SK-N-SH (cell line): ENCODE data around the gene CACNA2D3. TPM values are rescaled to one million over a fixed set of nuclear protein-coding genes. Genes with fewer than 3 reads are reported as not detected.

Source experiments
- CTCF ChIA-PET: fragments of 300-600, 350-600 bp; formaldehyde crosslinking; extraction: SDS; loops from one replicate; lab custom pipeline; 2021; lab: Yijun Ruan, JAX
- POLR2A ChIA-PET: fragments of 350-600 bp; sonication (Branson Sonifier 250); formaldehyde crosslinking; extraction: SDS; loops from one replicate; lab custom pipeline; 2020; ENCODE audit warnings: antibody characterized with exemption, inconsistent platforms; lab: Yijun Ruan, JAX
- DNase-seq: peaks from one replicate; pipeline ENCODE4 v3.0.0; 2012
- H2AFZ ChIP-seq: fragments of 200-600 bp; sonication (generic); 2 replicates; pipeline ENCODE4 v1.8.1; 2016; ENCODE audit warnings: antibody characterized with exemption, mild to moderate bottlenecking, low read depth
- H3F3A ChIP-seq: fragments of 200-600 bp; sonication (generic); replicated peaks from 2 replicates; pipeline ENCODE3; 2016; ENCODE audit warnings: antibody characterized with exemption, mild to moderate bottlenecking; ENCODE audit not compliant: insufficient read depth
- H3K27ac ChIP-seq, 2 experiments: fragments of 200-500 bp in 1 of 2; fragments of 200-600 bp in 1 of 2; sonication (Bioruptor generic) in 1 of 2; sonication (generic), shearing (Covaris generic) in 1 of 2; 2 replicates each; pipeline versions ENCODE4 v1.5.1 to v1.6.1; 2014 to 2016; ENCODE audit warnings: low read depth in 2 of 2, inconsistent platforms in 1 of 2, low read length in 1 of 2, mild to moderate bottlenecking in 1 of 2, mixed read lengths in 1 of 2
- H3K27me3 ChIP-seq: fragments of 200-600 bp; sonication (generic), shearing (Covaris generic); 2 replicates; pipeline ENCODE4 v1.6.1; 2016; ENCODE audit warnings: mixed run types; ENCODE audit not compliant: insufficient read depth
- H3K36me3 ChIP-seq, 2 experiments: fragments of 200-500 bp in 1 of 2; fragments of 200-600 bp in 1 of 2; sonication (Bioruptor generic) in 1 of 2; sonication (generic) in 1 of 2; replicated peaks in 1 of 2; 2 replicates each; pipeline versions ENCODE3 to v1.5.1; 2014 to 2016; ENCODE audit warnings: low read length in 1 of 2, mild to moderate bottlenecking in 1 of 2; ENCODE audit not compliant: insufficient read depth in 2 of 2, control insufficient read depth in 1 of 2
- H3K4me1 ChIP-seq, 2 experiments: fragments of 200-500 bp in 1 of 2; fragments of 200-600 bp in 1 of 2; sonication (Bioruptor generic) in 1 of 2; sonication (generic), shearing (Covaris generic) in 1 of 2; 2 replicates each; pipeline versions ENCODE4 v1.5.1 to v1.6.1; 2014 to 2016; ENCODE audit warnings: low read depth in 1 of 2, low read length in 1 of 2, mixed run types in 1 of 2; ENCODE audit not compliant: insufficient read depth in 2 of 2, control insufficient read depth in 1 of 2
- H3K4me2 ChIP-seq: fragments of 200-600 bp; sonication (generic), shearing (Covaris generic); 2 replicates; pipeline ENCODE4 v1.6.1; 2017; ENCODE audit warnings: mixed run types
- H3K4me3 ChIP-seq, 2 experiments: fragments of 200-500 bp in 1 of 2; fragments of 200-600 bp in 1 of 2; sonication (Bioruptor generic) in 1 of 2; sonication (generic), shearing (Covaris generic) in 1 of 2; 2 replicates each; pipeline versions ENCODE4 v1.5.1 to v1.8.1; 2014 to 2016; ENCODE audit warnings: low read depth in 2 of 2, inconsistent platforms in 1 of 2, low read length in 1 of 2, mild to moderate bottlenecking in 1 of 2, mixed read lengths in 1 of 2, moderate library complexity in 1 of 2
- H3K79me2 ChIP-seq: fragments of 200-600 bp; sonication (generic); 2 replicates; pipeline ENCODE4 v1.8.1; 2017; ENCODE audit warnings: mild to moderate bottlenecking; ENCODE audit not compliant: insufficient read depth
- H3K9ac ChIP-seq: fragments of 200-600 bp; sonication (generic); 2 replicates; pipeline ENCODE4 v1.6.1; 2017; ENCODE audit warnings: mixed run types
- H3K9me2 ChIP-seq: fragments of 200-600 bp; sonication (generic); 2 replicates; pipeline ENCODE4 v1.6.1; 2017; ENCODE audit warnings: mixed run types
- H3K9me3 ChIP-seq: fragments of 200-600 bp; sonication (generic); 2 replicates; pipeline ENCODE4 v1.6.1; 2017; ENCODE audit warnings: mixed run types, mild to moderate bottlenecking, moderate library complexity
- H4K20me1 ChIP-seq: fragments of 200-600 bp; sonication (generic); 2 replicates; pipeline ENCODE4 v1.6.1; 2017; ENCODE audit warnings: mild to moderate bottlenecking, mixed run types; ENCODE audit not compliant: insufficient read depth
- CHD2 ChIP-seq: fragments of 150-350 bp; IDR thresholded peaks from 2 replicates; pipeline ENCODE4 v1.6.1; 2018; ENCODE audit warnings: low read length; ENCODE audit not compliant: partially characterized antibody
- ELF1 ChIP-seq: IDR thresholded peaks from 2 replicates; pipeline ENCODE4 v1.4.0; 2012
- EP300 ChIP-seq, 2 experiments: IDR thresholded peaks; 2 replicates each; pipeline versions ENCODE4 v1.4.0 to v1.6.1; 2012; ENCODE audit warnings: borderline replicate concordance in 1 of 2, low read depth in 1 of 2, low read length in 1 of 2
- FOSL2 ChIP-seq: IDR thresholded peaks from 2 replicates; pipeline ENCODE4 v1.4.0; 2012; ENCODE audit warnings: low read depth, mild to moderate bottlenecking, moderate library complexity, borderline replicate concordance
- FOXJ3 ChIP-seq: sonication (generic); formaldehyde crosslinking; IDR thresholded peaks from 2 replicates; pipeline ENCODE4 v1.5.1; 2020; ENCODE audit warnings: mild to moderate bottlenecking, missing genetic modification reagents
- FOXM1 ChIP-seq: IDR thresholded peaks from 2 replicates; pipeline ENCODE4 v1.4.0; 2012; ENCODE audit warnings: low read depth, mild to moderate bottlenecking
- GABPA ChIP-seq: IDR thresholded peaks from 2 replicates; pipeline ENCODE4 v1.4.0; 2012; ENCODE audit warnings: low read depth, mild to moderate bottlenecking
- MEF2A ChIP-seq: IDR thresholded peaks from 2 replicates; pipeline ENCODE4 v1.4.0; 2012; ENCODE audit warnings: low read depth, borderline replicate concordance
- MXI1 ChIP-seq: IDR thresholded peaks from 2 replicates; pipeline ENCODE4 v1.6.1; 2012; ENCODE audit warnings: mild to moderate bottlenecking, low read depth, low read length, improper control_type of control experiment
- NFIC ChIP-seq: IDR thresholded peaks from 2 replicates; pipeline ENCODE4 v1.4.0; 2012; ENCODE audit warnings: borderline replicate concordance
- NRF1 ChIP-seq: IDR thresholded peaks from 2 replicates; pipeline ENCODE4 v1.6.1; 2012; ENCODE audit warnings: low read depth, mild to moderate bottlenecking, low read length
- POLR2AphosphoS5 ChIP-seq: IDR thresholded peaks from 2 replicates; pipeline ENCODE4 v1.6.1; 2012; ENCODE audit warnings: low read depth, low read length
- RAD21 ChIP-seq: IDR thresholded peaks from 2 replicates; pipeline ENCODE4 v1.6.1; 2012; ENCODE audit warnings: mild to moderate bottlenecking, low read length
- RCOR1 ChIP-seq: fragments of 150-350 bp; IDR thresholded peaks from 2 replicates; pipeline ENCODE4 v1.6.1; 2017; ENCODE audit warnings: antibody characterized with exemption, low read length
- REST ChIP-seq: IDR thresholded peaks from 2 replicates; pipeline ENCODE4 v1.6.1; 2012; ENCODE audit warnings: mild to moderate bottlenecking, low read depth, low read length, moderate library complexity
- SIN3A ChIP-seq: IDR thresholded peaks from 2 replicates; pipeline ENCODE4 v1.6.1; 2012; ENCODE audit warnings: low read depth, mild to moderate bottlenecking, low read length, moderate library complexity, borderline replicate concordance
- SMC3 ChIP-seq: IDR thresholded peaks from 2 replicates; pipeline ENCODE4 v1.6.1; 2012; ENCODE audit warnings: low read depth, low read length, improper control_type of control experiment
- YY1 ChIP-seq: IDR thresholded peaks from 2 replicates; pipeline ENCODE4 v1.4.0; 2012; ENCODE audit warnings: low read depth, mild to moderate bottlenecking
- WGBS: methylation state at CpG from one replicate; pipeline ENCODE4 v1.1.6; 2017; ENCODE audit warnings: low lambda C conversion rate; 5-methylcytosine and 5-hydroxymethylcytosine counted together
- polyA plus RNA-seq, 3 experiments: library from polyadenylated mRNA; depleted of rRNA; stranded (reverse); fragments of >200 nt; gene quantifications; 2 replicates each; pipeline ENCODE4 v1.2.3, GENCODE V29; 2012
- TF ChIP-seq, protein P1 (sequence below): IDR thresholded peaks from 2 replicates; pipeline ENCODE4 v1.4.0; 2012; ENCODE audit warnings: low read depth, borderline replicate concordance
- TF ChIP-seq, protein P2 (sequence below): IDR thresholded peaks from 2 replicates; pipeline ENCODE4; 2012
- TF ChIP-seq, protein P3 (sequence below): fragments of 200-600 bp; sonication (generic); IDR thresholded peaks from 2 replicates; pipeline ENCODE4 v1.6.1; 2017; ENCODE audit warnings: antibody characterized with exemption, mild to moderate bottlenecking, moderate library complexity

CACNA2D3 gene
- polyA plus RNA-seq, 1 of the 3 experiments (the other 2 are of a cell fraction) = 0.15 TPM

- no peak for TF ChIP-seq RAD21
- no peak for TF ChIP-seq NFIC
- no peak for TF ChIP-seq GABPA
- no peak for TF ChIP-seq ELF1
Measured at GRCh38 chr3:54963641-54964040, 841.3 kb downstream of the CACNA2D3 start (continued).

- H3K4me1 ChIP-seq = peaks cover 0 to 25% of the 10 kb centered on the region in 2 experiments; a peak in 3 of 4 replicates
- CTCF ChIA-PET = no interaction called here
- 87% methylated on average over 3 of the region's 3 CpGs for WGBS
Measured at GRCh38 chr3:54964081-54964480, 841.7 kb downstream of the CACNA2D3 start.

GRCh38 chr3:54965746-54966145 lies 843.4 kb downstream of the CACNA2D3 start:
- ChIA-PET CTCF (no interaction called here), POLR2A (no interaction called here)
- Histone ChIP-seq H3K4me2 (peak overlapping the region; percentile 42; the same call in 1 of the 2 replicates), H3K27ac (peak overlapping the region in 1 of 2 experiments; percentile 43; a peak in 2 of 4 replicates), H3K79me2 (no peaks in the 10 kb centered on the region), H3F3A (peaks cover 27% of the 10 kb centered on the region), H3K9ac (no peak overlapping the region), H4K20me1 (no peaks in the 10 kb centered on the region), H3K36me3 (no peaks in the 10 kb centered on the region), H3K4me3 (no peak overlapping the region), H3K27me3 (no peaks in the 10 kb centered on the region), H3K4me1 (peaks cover 0 to 28% of the 10 kb centered on the region in 2 experiments; a peak in 3 of 4 replicates), H3K9me2 (no peaks in the 10 kb centered on the region), H2AFZ (no peak overlapping the region), H3K9me3 (no peaks in the 10 kb centered on the region)
- WGBS = 37% methylated on average over 6 of the region's 6 CpGs
- no peak for DNase-seq
- no peak for TF ChIP-seq REST
- TF ChIP-seq, protein P1, sequence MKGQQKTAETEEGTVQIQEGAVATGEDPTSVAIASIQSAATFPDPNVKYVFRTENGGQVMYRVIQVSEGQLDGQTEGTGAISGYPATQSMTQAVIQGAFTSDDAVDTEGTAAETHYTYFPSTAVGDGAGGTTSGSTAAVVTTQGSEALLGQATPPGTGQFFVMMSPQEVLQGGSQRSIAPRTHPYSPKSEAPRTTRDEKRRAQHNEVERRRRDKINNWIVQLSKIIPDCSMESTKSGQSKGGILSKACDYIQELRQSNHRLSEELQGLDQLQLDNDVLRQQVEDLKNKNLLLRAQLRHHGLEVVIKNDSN = no peak
- TF ChIP-seq EP300 (IDR thresholded peaks at IDR 0.05; ENCODE audit: borderline replicate concordance in 1 of 2, low read depth in 1 of 2, low read length in 1 of 2) = peak in 1 of 2 experiments; percentile 57; a peak in 1 of 4 replicates
- no peak for TF ChIP-seq SMC3

More at GRCh38 chr3:54964081-54964480, 841.7 kb downstream of the CACNA2D3 start:
- TF ChIP-seq MEF2A (no peak), SMC3 (no peak), FOSL2 (no peak), MXI1 (no peak), CHD2 (no peak), POLR2AphosphoS5 (no peak), YY1 (no peak), RCOR1 (no peak), FOXJ3 (CRISPR knock-in tag) (no peak), FOXM1 (no peak), SIN3A (no peak), NRF1 (no peak)
- TF ChIP-seq, protein P2, sequence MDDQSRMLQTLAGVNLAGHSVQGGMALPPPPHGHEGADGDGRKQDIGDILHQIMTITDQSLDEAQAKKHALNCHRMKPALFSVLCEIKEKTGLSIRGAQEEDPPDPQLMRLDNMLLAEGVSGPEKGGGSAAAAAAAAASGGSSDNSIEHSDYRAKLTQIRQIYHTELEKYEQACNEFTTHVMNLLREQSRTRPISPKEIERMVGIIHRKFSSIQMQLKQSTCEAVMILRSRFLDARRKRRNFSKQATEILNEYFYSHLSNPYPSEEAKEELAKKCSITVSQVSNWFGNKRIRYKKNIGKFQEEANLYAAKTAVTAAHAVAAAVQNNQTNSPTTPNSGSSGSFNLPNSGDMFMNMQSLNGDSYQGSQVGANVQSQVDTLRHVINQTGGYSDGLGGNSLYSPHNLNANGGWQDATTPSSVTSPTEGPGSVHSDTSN = no peak
- TF ChIP-seq, protein P3, sequence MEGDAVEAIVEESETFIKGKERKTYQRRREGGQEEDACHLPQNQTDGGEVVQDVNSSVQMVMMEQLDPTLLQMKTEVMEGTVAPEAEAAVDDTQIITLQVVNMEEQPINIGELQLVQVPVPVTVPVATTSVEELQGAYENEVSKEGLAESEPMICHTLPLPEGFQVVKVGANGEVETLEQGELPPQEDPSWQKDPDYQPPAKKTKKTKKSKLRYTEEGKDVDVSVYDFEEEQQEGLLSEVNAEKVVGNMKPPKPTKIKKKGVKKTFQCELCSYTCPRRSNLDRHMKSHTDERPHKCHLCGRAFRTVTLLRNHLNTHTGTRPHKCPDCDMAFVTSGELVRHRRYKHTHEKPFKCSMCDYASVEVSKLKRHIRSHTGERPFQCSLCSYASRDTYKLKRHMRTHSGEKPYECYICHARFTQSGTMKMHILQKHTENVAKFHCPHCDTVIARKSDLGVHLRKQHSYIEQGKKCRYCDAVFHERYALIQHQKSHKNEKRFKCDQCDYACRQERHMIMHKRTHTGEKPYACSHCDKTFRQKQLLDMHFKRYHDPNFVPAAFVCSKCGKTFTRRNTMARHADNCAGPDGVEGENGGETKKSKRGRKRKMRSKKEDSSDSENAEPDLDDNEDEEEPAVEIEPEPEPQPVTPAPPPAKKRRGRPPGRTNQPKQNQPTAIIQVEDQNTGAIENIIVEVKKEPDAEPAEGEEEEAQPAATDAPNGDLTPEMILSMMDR = no peak
- H2AFZ ChIP-seq = no peak overlapping the region; the same call in 1 of the 2 replicates
- no peaks in the 10 kb centered on the region for H3K9me2 ChIP-seq
- H3K9me3 ChIP-seq = no peaks in the 10 kb centered on the region
- no peak overlapping the region for H3K4me2 ChIP-seq
- H3K27ac ChIP-seq = no peak overlapping the region
- no peaks in the 10 kb centered on the region for H3K27me3 ChIP-seq
- no peaks in the 10 kb centered on the region for H3K36me3 ChIP-seq
- no peak for DNase-seq
- peaks cover 21% of the 10 kb centered on the region for H3F3A ChIP-seq
- H4K20me1 ChIP-seq = no peaks in the 10 kb centered on the region
- POLR2A ChIA-PET = no interaction called here
- no peak overlapping the region for H3K4me3 ChIP-seq
- H3K79me2 ChIP-seq = no peaks in the 10 kb centered on the region
- H3K9ac ChIP-seq = no peak overlapping the region
